GM18499 (cell line): ENCODE measurements around the gene KIAA1217.

ENCODE experiments used
- ATAC-seq: cut with Tn5 transposase; IDR thresholded peaks from one replicate; pipeline ENCODE4 v1.9.1; 2021; ENCODE audit warnings: moderate number of reproducible peaks; ENCODE audit not compliant: insufficient read depth, unreplicated experiment

KIAA1217 gene

DNA sequence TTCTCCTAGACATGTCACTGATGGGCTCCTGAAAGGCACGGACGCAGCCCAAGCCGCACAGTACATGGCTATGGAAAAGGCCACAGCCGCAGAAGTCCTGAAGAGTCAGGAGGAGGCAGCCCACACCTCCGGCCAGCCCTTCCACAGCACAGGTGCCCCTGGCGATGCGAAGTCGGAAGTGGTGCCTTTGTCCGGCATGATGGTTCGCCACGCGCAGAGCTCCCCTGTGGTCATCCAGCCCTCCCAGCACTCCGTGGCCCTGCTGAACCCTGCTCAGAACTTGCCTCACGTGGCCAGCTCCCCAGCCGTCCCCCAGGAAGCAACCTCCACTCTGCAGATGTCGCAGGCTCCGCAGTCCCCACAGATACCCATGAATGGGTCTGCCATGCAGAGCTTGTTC, 315.4 kb downstream of the KIAA1217 start:
- no peak for ATAC-seq

GRCh38 chr10:24526085-24526649, 317.2 kb downstream of the KIAA1217 start:
- ATAC-seq, result no peak

DNA sequence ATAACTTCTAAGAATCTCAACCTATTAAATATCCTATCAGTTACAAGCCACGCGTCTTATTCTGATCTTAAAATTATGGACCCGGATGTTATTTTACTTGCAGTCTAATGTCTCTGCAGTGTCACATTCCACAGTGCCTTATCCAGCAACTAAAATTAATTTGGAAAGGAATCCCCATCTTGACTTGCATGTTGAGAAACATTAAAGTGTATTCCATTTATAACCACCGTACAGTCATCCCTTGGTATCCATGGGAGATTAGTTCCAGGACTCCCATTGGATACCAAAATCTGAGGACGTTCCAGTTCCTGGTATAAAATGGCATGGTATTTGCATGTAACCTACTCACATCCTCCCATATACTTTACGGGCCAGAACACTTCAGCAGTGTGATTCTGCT, 320.0 kb downstream of the KIAA1217 start:
- ATAC-seq, result no peak

DNA sequence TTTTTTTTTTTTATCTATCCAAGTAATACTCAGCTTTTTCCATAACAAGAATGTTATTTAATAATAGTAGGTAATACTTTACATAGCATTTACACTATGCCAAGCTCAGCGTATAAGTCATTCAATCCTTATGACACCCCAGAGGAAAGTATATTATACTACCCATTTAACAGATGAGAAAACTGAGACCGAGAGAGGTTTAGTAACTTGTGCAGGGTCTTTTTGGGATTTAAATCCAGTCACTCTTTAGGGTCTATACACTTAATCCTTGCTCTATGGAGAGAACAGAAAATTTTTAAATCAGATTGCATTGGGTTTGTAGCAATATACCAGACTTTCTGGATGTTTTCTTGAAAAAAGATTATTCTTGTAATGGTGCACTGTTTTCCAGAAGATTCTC, 322.5 kb downstream of the KIAA1217 start:
- no peak for ATAC-seq

GRCh38 chr10:24533981-24534380, 325.0 kb downstream of the KIAA1217 start:
- no peak for ATAC-seq

- ATAC-seq, result no peak
Observed at GRCh38 chr10:24536636-24537035, 327.7 kb downstream of the KIAA1217 start.

- no peak for ATAC-seq
Observed at GRCh38 chr10:24541239-24541753, 332.4 kb downstream of the KIAA1217 start.

DNA sequence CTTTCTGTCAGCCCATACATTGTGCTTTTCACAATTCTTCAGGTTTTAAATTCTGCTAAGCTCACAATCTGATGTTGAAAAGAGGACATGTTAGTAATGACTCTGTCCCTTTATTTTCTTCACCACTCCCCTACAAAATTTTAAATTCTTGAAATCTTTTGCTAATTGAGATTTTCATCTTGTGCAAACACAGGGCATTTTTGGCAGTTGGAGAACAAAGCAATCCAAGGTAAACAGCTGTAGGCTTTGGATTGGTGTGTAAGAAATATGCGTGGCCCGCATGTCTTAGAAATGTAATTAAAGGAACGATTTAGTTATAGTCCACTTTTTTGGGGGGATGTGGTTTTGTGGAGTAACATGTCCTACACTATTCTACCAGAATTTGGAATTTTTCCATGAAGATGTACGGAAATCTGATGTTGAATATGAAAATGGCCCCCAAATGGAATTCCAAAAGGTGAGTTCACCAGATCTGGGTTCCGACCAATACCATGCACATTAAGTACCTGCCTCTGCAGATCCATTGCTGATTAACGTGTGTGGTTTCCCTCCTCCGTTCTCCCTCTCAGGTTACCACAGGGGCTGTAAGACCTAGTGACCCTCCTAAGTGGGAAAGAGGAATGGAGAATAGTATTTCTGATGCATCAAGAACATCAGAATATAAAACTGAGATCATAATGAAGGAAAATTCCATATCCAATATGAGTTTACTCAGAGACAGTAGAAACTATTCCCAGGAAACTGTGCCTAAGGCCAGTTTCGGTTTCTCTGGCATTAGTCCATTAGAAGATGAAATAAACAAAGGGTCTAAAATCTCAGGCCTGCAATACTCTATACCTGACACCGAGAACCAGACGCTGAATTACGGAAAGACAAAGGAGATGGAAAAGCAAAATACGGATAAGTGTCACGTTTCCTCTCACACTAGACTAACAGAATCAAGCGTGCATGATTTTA, 333.7 kb downstream of the KIAA1217 start:
- no peak for ATAC-seq

DNA sequence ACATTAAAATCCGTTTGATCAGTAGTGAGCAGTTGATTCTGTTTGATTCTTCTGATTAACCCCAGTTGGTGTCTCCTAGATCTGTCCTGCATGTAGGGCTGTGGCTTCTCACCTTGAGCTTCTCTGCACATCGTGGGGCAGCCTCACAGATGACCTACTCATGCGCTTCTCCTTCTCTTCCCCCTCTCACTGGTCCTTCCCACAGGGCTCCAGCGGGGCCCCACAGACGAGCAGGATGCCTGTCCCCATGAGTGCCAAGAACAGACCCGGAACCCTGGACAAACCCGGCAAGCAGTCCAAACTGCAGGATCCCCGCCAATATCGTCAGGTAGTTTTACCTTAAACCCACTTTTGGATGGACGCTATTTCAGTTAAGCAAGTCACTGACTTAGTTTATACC, 335.8 kb downstream of the KIAA1217 start:
- ATAC-seq, result no peak

DNA sequence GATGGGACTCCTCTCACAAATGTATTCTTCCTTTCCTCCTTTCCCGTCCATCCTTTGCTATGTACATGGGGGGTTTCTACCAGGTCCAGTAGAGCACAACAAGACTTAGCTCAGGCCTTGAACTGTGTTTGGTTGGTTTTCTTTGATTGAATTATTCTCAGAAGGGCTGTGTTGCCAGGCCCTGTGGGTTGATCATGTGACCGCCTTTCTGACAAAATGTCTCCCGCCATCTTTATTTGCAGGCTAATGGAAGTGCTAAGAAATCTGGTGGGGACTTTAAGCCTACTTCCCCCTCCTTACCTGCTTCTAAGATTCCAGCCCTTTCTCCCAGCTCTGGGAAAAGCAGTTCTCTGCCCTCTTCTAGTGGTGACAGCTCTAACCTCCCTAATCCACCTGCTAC, 336.6 kb downstream of the KIAA1217 start:
- no peak for ATAC-seq

DNA sequence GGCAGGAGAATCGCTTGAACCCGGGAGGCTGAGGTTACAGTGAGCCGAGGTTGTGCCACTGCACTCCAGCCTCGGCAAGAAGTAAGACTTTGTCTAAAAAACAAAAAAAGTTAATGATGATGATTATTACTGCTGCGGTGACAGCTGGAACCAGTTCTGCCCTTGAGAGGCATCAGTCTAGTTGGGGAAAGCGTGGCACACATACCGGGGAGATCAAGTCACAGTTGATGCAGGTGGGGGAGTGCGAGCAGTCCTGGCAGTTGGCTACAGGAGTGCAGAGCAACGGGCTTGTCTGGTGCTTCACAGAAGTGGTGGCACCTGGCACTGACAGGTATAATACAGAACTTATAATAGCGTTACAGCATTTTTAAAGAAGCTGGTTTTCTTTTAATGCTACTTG, 341.7 kb downstream of the KIAA1217 start:
- ATAC-seq, result no peak

- ATAC-seq, result no peak
Observed at GRCh38 chr10:24551161-24551560, 342.2 kb downstream of the KIAA1217 start.

DNA sequence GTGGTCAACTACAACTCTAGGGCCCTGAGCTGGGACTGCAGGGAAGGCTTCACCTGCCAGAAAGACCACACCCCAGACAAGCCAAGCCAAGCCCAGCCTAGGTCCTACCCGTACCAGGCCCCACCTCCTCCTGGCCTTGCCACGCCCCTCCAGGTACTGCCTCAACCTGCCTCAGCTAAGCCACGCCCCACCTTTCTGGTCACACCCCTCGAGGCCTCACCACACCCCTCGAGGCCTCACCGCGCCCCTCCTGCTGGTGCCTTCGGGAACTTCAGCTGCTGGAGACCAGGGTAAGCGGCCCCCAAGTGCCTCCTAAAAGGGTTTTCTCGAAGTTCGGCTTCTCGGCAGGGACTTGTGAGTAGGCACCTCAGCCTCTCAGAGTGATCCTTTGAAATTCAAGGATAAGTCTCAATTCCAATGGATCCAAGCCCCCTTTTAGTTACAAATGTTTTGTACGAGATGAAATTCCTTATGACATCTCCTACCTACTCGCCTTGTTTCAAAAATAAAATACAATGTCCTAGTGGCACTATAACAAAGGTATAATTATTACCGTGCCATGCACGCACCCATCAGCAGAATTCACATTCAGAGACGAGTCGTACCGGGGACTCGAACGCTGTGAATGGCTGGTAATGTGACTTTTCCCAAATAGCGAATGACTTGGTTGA, 343.5 kb downstream of the KIAA1217 start:
- no peak for ATAC-seq

- ATAC-seq, result no peak
Observed at GRCh38 chr10:24553051-24553612, 344.2 kb downstream of the KIAA1217 start.

DNA sequence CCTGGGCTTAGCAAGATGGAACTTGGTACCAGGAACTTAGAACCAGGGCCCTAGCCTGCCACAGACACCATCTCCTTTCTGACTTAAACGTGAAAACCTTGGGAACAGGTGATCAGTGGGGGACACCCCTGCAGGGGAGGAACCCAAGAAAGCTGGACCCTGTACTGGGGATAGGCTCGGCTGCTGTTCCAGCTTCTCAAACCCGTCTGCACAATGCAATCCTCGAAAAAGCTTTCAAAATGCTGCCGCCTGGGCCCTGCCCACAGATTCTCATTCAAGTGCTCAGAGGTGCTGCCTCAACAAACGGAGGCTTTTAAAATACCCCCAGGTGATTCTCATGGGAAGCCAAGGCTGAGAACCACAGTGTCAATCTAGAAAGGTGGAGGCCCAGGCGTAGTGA, 345.1 kb downstream of the KIAA1217 start:
- ATAC-seq, result no peak

- no peak for ATAC-seq
Observed at GRCh38 chr10:24556126-24556749, 347.3 kb downstream of the KIAA1217 start.

DNA sequence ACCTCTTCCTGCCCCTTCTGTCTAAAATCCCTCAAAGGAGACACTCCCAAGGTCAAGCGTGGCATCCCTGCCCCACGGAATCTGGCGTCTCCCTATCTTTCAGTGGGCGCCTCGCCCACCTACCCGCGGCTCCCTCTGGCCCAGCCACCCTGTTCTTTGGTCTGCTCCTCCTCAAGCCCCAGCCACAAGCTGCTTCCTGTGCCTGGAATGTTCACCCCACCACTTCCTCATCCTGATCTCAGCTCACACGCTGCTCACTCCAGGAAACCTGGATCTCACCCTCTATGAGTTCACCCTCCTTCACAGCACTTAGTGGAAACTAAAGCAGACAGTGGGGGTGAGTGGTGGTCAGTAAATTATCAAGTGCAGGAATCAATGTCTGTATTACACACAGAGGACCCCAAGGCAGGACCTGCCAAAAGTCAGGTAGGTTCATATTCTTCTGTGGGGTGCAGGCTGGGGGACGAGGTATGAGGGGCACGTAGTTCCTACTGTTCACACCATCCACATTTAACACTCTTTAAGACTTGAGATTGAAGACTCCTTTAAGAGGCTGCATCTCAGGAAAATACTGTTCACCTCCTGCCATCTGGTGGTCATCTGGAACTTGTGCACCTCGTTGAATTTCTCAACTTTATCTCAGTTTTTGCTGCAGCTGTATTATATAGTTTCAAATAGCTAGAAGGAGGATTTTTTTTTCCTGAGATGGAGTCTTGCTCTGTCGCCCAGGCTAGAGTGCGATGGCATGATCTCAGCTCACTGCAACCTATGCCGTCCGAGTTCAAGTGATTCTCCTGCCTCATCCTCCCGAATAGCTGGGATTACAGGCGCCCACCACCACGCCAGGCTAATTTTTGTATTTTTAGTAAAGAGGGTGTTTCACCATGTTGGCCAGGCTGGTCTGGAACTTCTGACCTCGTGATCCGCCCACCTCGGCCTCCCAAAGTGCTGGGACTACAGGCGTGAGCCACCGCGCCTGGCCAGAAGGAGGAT, 348.1 kb downstream of the KIAA1217 start:
- ATAC-seq, result peak; percentile 78

GRCh38 chr10:24561453-24561852, 352.5 kb downstream of the KIAA1217 start:
- ATAC-seq, result no peak

GRCh38 chr10:24568042-24568441, 359.1 kb downstream of the KIAA1217 start:
- no peak for ATAC-seq
